SHP77 treated with DMSO at 0.1 percent for 48 hours (cell line): ENCODE data around the gene SPOCD1.
A peak's percentile ranks its signal among the peaks of the same experiment; 100 is the strongest.

Experiments used
- DNase-seq: peaks from one replicate; lab custom pipeline; 2025; lab: John Stamatoyannopoulos, UW

Gene SPOCD1

GRCh38 chr1:31815752-31816500, at the start of gene SPOCD1:
SPOCD1 (minus strand) TSS chr1:31816022; CDS start chr1:31815333, 689 bp downstream.
- DNase-seq: peak; percentile 90

- no peak for DNase-seq
Observed at GRCh38 chr1:31862071-31862470, 46.2 kb upstream of the SPOCD1 start.

GRCh38 chr1:31861346-31861745, 45.5 kb upstream of the SPOCD1 start:
- no peak for DNase-seq

- DNase-seq: no peak
Observed at GRCh38 chr1:31860581-31860980, 44.8 kb upstream of the SPOCD1 start.

GRCh38 chr1:31859719-31860118, 43.9 kb upstream of the SPOCD1 start:
- no peak for DNase-seq

- no peak for DNase-seq
Observed at GRCh38 chr1:31859044-31859443, 43.2 kb upstream of the SPOCD1 start.

- no peak for DNase-seq
Observed at GRCh38 chr1:31857863-31858262, 42.0 kb upstream of the SPOCD1 start.

- DNase-seq: no peak
Observed at GRCh38 chr1:31856140-31856539, 40.3 kb upstream of the SPOCD1 start.

- no peak for DNase-seq
Observed at GRCh38 chr1:31855038-31855845, 39.4 kb upstream of the SPOCD1 start.

GRCh38 chr1:31849653-31850052, 33.8 kb upstream of the SPOCD1 start:
- no peak for DNase-seq

- DNase-seq: no peak
Observed at GRCh38 chr1:31848381-31848897, 32.6 kb upstream of the SPOCD1 start.

- no peak for DNase-seq
Observed at GRCh38 chr1:31846484-31846883, 30.7 kb upstream of the SPOCD1 start.

- DNase-seq: no peak
Observed at GRCh38 chr1:31843506-31843905, 27.7 kb upstream of the SPOCD1 start.

GRCh38 chr1:31839662-31840343, 24.0 kb upstream of the SPOCD1 start:
- no peak for DNase-seq

- DNase-seq: no peak
Observed at GRCh38 chr1:31837451-31838158, 21.8 kb upstream of the SPOCD1 start.

GRCh38 chr1:31836638-31837037, 20.8 kb upstream of the SPOCD1 start:
- DNase-seq: no peak

GRCh38 chr1:31835415-31835814, 19.6 kb upstream of the SPOCD1 start:
- DNase-seq: no peak

- no peak for DNase-seq
Observed at GRCh38 chr1:31834501-31834900, 18.7 kb upstream of the SPOCD1 start.

GRCh38 chr1:31831397-31832378, 15.9 kb upstream of the SPOCD1 start:
- DNase-seq: no peak

GRCh38 chr1:31830511-31830910, 14.7 kb upstream of the SPOCD1 start:
- peak; percentile 26 for DNase-seq

- no peak for DNase-seq
Observed at GRCh38 chr1:31830065-31830464, 14.2 kb upstream of the SPOCD1 start.
